Heart right ventricle (tissue), 16 donors: ENCODE data around the gene SS18L1. TPM values are rescaled to one million over a fixed set of nuclear protein-coding genes. Genes with fewer than 3 reads are reported as not detected.

Experiments used
- ATAC-seq, 8 donors: fragments of 200-7000 bp; cut with Tn5 transposase; one replicate each; pipeline ENCODE4 v1.9.1; 2020; ENCODE audit warnings: mild to moderate bottlenecking in 8 of 8, moderate library complexity in 8 of 8, moderate number of reproducible peaks in 1 of 8
- DNase-seq, 2 donors: peaks; one replicate each; pipeline ENCODE4 v3.0.0-alpha.2; 2020
- H3K27ac ChIP-seq, 10 donors: fragments of 200-600 bp; sonication (generic) in 2 of 10; one replicate each; pipeline versions ENCODE4 v1.5.0 to v1.8.0; 2020 to 2022; ENCODE audit warnings: mild to moderate bottlenecking in 3 of 10
- H3K27me3 ChIP-seq, 7 donors: fragments of 200-600 bp; one replicate each; pipeline ENCODE4 v1.8.0; 2021 to 2022; ENCODE audit warnings: mild to moderate bottlenecking in 2 of 7
- H3K36me3 ChIP-seq, 9 donors: fragments of 200-600 bp; sonication (generic) in 1 of 9; one replicate each; pipeline versions ENCODE4 v1.5.0 to v1.8.0; 2020 to 2022; ENCODE audit warnings: mild to moderate bottlenecking in 2 of 9
- H3K4me1 ChIP-seq, 9 donors: fragments of 200-600 bp; sonication (generic) in 1 of 9; one replicate each; pipeline versions ENCODE4 v1.5.0 to v1.8.0; 2020 to 2022; ENCODE audit warnings: mild to moderate bottlenecking in 4 of 9
- H3K4me3 ChIP-seq, 10 donors: fragments of 200-600 bp; sonication (generic) in 2 of 10; one replicate each; pipeline versions ENCODE4 v1.5.0 to v1.8.0; 2020 to 2022; ENCODE audit warnings: mild to moderate bottlenecking in 7 of 10, moderate library complexity in 2 of 10
- H3K9me3 ChIP-seq, 11 donors: fragments of 200-600 bp in 10 of 11; sonication (generic) in 2 of 11; one replicate each; pipeline versions ENCODE4 v1.5.0 to v1.8.0; 2013 to 2022; ENCODE audit warnings: mild to moderate bottlenecking in 2 of 11, control low read depth in 1 of 11, moderate library complexity in 1 of 11
- CTCF ChIP-seq, 9 donors: fragments of 200-600 bp; sonication (generic) in 2 of 9; IDR thresholded peaks; one replicate each; pipeline versions ENCODE4 v1.5.0 to v1.8.0; 2021 to 2022; ENCODE audit warnings: antibody characterized with exemption in 9 of 9, mild to moderate bottlenecking in 5 of 9, moderate library complexity in 1 of 9
- WGBS, 2 donors: extraction: QIAGEN DNeasy Blood & Tissue Kit; methylation state at CpG; one replicate each; pipeline ENCODE4 v1.1.7; 2013; ENCODE audit warnings: inconsistent platforms in 1 of 2; 5-methylcytosine and 5-hydroxymethylcytosine counted together
- intact Hi-C, 10 donors: fragments of 100-400 bp; cut with DNase I; formaldehyde crosslinking; loops; one replicate each; pipeline versions ENCODE4 v1.11.1 to v1.14.2; 2022
- polyA plus RNA-seq, 2 donors: library from polyadenylated mRNA; stranded (reverse); fragments of 200-250 nt; gene quantifications; one replicate each; pipeline ENCODE4 v1.2.3, GENCODE V29; 2013
- total RNA-seq, 10 donors: library from RNA; stranded (reverse); fragmentation: NEBNext Ultra II Directional in 3 of 10; extraction: Animal tissue kit (Norgen Biotek cat#: 25700) in 3 of 10; gene quantifications; one replicate each; pipeline versions ENCODE4 v1.2.1 to v1.2.4, GENCODE V29; 2021 to 2023
- donor health status: Arrhythmogenic right ventricular cardiomyopathy.
- donor health status: ischemic (EF 13 %, LVEDD 7.1; RV severe dilation, severe dysfunction).
- donor health status: healthy with polysubstance abuse.
- donor health status: DM: no; HTN: yes; CAD: no.
- donor health status: DM: no; HTN: no; CAD: no.
- donor health status: ischemic (EF 25% LVEDD 6.9; RV normal size, moderate dysfunction).
- donor health status: ischemic (EF 25% LVEDD 5.7; RV mildly dilated, moderate dysfunction).
- donor health status: healthy.
- donor health status: DM: yes; HTN: yes; CAD: no.
- donor health status: Ischemic cardiomyopathy.
- donor health status: ischemic (EF 35%, LVEDD 5.7; RV mildly dilated, moderate dysfunction).
- donor health status: nonischemic (EF 11% LVEDD 7.7; RV severe dilation, severe dysfunction).
- donor health status: DM: yes; HTN: yes; CAD: no.
- donor health status: PGD.
- donor health status: ischemic (EF 29% LVEDD 5.4; RV normal size, mild dysfunction).
- donor health status: nonischemic (EF 23%, LVEDD 6.1; RV moderate dilation, normal function).

Gene SS18L1
- total and polyA plus RNA-seq, 12 donors: 5.2 to 22.3 (median 7.4) TPM

DNA sequence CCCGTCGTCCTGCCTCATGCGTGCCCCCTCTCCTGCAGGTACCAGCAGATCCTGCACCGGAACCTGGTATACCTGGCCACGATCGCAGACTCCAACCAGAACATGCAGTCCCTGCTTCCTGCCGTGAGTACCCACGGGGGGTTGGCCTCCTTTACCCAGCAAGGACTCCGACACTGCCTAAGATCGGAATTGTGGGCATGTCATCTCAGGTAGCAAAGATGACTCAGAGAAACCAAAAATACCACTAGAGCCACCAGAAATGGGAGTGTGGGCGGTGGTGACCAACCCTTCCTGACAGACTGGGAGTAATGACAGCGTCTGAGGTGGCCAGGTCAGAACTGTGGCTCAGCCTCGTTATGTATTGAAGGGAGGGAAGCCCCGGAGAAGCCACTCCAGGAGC, 16.3 kb downstream of the SS18L1 start:
- DNase-seq (no peak), ATAC-seq (no peak)
- Histone ChIP-seq H3K27me3 (no peaks in the 10 kb centered on the region), H3K4me1 (peaks cover 5 to 15% (median 10%) of the 10 kb centered on the region in 9 donors), H3K36me3 (peaks cover 0 to 57% (median 19%) of the 10 kb centered on the region in 9 donors), H3K9me3 (no peaks in the 10 kb centered on the region), H3K27ac (no peak overlapping the region), H3K4me3 (no peak overlapping the region)
- intact Hi-C loops: loop anchor here in 3 of 10 donors (5.0 kb wide), 1 partner anchor 148 kb away; no protein-coding TSS in a partner anchor
- TF ChIP-seq CTCF (IDR thresholded peaks at IDR 0.05): no peak
- 83 to 88% methylated on average over 14 of the region's 14 CpGs for WGBS, 2 donors

DNA sequence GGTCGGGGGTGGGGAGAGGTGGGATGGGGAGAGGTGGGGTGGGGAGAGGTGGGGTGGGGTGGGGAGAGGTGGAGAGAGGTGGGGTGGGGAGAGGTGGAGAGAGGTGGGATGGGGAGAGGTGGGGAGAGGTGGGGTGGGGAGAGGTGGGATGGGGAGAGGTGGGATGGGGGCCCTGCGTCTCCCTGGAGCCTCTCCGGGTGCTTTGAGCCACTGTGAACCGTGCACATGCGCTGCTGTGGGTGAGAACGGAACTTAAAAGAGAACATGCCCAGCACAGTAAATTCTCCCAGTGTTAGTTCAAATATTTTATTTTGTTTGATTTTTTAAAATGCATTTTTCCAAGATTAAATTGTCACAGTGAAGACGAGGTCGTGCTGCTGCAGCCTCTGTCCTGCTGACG, 16.7 kb downstream of the SS18L1 start:
- Histone ChIP-seq H3K27ac (no peak overlapping the region), H3K27me3 (no peaks in the 10 kb centered on the region), H3K4me3 (no peak overlapping the region), H3K36me3 (peaks cover 0 to 58% (median 19%) of the 10 kb centered on the region in 9 donors), H3K9me3 (no peaks in the 10 kb centered on the region), H3K4me1 (peaks cover 5 to 15% (median 10%) of the 10 kb centered on the region in 9 donors)
- TF ChIP-seq CTCF (IDR thresholded peaks at IDR 0.05): no peak
- intact Hi-C loops: no loop called here
- ATAC-seq (no peak), DNase-seq (no peak)
- WGBS, 2 donors: 95 to 98% methylated on average over 9 of the region's 9 CpGs

DNA sequence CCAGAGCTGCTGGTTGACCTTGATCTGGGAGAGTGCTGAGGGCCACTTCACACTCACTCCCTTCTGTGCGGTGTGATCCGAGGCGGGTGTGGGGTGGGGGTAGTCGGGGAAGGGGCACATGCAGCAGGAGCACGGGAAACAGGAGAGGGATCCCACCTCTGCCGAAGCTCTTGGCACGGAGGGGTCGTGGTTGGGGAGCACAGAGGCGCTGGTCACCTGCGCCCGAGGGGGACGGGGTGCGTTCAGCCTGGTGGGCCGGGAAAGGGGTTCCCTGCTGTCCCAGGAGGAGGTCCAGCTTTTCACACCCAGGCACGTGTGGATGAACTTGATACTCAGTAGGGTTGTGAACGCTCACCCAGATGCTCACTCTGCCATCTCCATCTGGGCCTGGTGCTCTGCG, 17.3 kb downstream of the SS18L1 start:
- WGBS, 2 donors: 80 to 92% methylated on average over 17 of the region's 17 CpGs
- peaks cover 5 to 15% (median 10%) of the 10 kb centered on the region in 9 donors for H3K4me1 ChIP-seq
- intact Hi-C loops: no loop called here
- no peaks in the 10 kb centered on the region for H3K27me3 ChIP-seq
- no peak overlapping the region for H3K27ac ChIP-seq
- ATAC-seq (no peak), DNase-seq (no peak)
- H3K9me3 ChIP-seq: no peaks in the 10 kb centered on the region
- no peak overlapping the region for H3K4me3 ChIP-seq
- peaks cover 0 to 64% (median 24%) of the 10 kb centered on the region in 9 donors for H3K36me3 ChIP-seq
- TF ChIP-seq CTCF (IDR thresholded peaks at IDR 0.05): no peak

- H3K9me3 ChIP-seq: no peaks in the 10 kb centered on the region
- no peak for TF ChIP-seq CTCF (IDR thresholded peaks at IDR 0.05)
- WGBS, 2 donors: 77 to 84% methylated on average over 17 of the region's 17 CpGs
- H3K4me3 ChIP-seq: no peak overlapping the region
- H3K4me1 ChIP-seq: peaks cover 4 to 13% (median 10%) of the 10 kb centered on the region in 9 donors
- no peak for DNase-seq
- no peak overlapping the region for H3K27ac ChIP-seq
- H3K27me3 ChIP-seq: no peaks in the 10 kb centered on the region
- no peak for ATAC-seq
- H3K36me3 ChIP-seq: peaks cover 0 to 69% (median 29%) of the 10 kb centered on the region in 9 donors
- intact Hi-C loops: no loop called here
Measured at GRCh38 chr20:62161347-62161746, 17.8 kb downstream of the SS18L1 start.
